ENCODE data around the gene GDPD2.

GRCh38 chrX:70454441-70455365, 31.6 kb downstream of the GDPD2 start:
- TF ChIP-seq, protein P1, sequence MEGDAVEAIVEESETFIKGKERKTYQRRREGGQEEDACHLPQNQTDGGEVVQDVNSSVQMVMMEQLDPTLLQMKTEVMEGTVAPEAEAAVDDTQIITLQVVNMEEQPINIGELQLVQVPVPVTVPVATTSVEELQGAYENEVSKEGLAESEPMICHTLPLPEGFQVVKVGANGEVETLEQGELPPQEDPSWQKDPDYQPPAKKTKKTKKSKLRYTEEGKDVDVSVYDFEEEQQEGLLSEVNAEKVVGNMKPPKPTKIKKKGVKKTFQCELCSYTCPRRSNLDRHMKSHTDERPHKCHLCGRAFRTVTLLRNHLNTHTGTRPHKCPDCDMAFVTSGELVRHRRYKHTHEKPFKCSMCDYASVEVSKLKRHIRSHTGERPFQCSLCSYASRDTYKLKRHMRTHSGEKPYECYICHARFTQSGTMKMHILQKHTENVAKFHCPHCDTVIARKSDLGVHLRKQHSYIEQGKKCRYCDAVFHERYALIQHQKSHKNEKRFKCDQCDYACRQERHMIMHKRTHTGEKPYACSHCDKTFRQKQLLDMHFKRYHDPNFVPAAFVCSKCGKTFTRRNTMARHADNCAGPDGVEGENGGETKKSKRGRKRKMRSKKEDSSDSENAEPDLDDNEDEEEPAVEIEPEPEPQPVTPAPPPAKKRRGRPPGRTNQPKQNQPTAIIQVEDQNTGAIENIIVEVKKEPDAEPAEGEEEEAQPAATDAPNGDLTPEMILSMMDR (IDR thresholded peaks at IDR 0.05), result peak; percentile 56 to 83 (median 79)
- TF ChIP-seq POLR2A (IDR thresholded peaks at IDR 0.05), result peak in 1 of 2 donors; percentile 52

Measured in thyroid gland (tissue), 4 donors.